HepG2 (cell line): ENCODE data around the gene AAGAB. TPM values are rescaled to one million over a fixed set of nuclear protein-coding genes. Genes with fewer than 3 reads are reported as not detected.

Source experiments
- ATAC-seq: fragments of 200-7000 bp; cut with Tn5 transposase; 3 replicates; pipeline ENCODE4 v1.9.1; 2020; ENCODE audit warnings: mild to moderate bottlenecking, moderate library complexity
- BruUV-seq: library from RNA; stranded (reverse); fragments of 400-500 nt; replicated peaks from 2 replicates; lab custom pipeline; 2021; lab: Mats Ljungman, UMichigan
- CTCF ChIA-PET: fragments of 300-600 bp; formaldehyde crosslinking; extraction: SDS; loops from one replicate; lab custom pipeline; 2021; ENCODE audit warnings: low total read pairs, inconsistent platforms, low intra/inter-chr PET ratio; lab: Yijun Ruan, JAX
- POLR2A ChIA-PET: fragments of 350-600 bp; sonication (Branson Sonifier 250); formaldehyde crosslinking; loops from one replicate; lab custom pipeline; 2020; ENCODE audit warnings: antibody characterized with exemption, inconsistent platforms; lab: Yijun Ruan, JAX
- DNase-seq: peaks from one replicate; pipeline ENCODE4 v3.0.0-alpha.2; 2015; ENCODE audit warnings: low spot score
- FAIRE-seq: peaks from 3 replicates; lab custom pipeline; 2011; peaks lifted over from hg19 to GRCh38; lab: Jason Lieb, UNC
- H2AFZ ChIP-seq: one replicate; pipeline ENCODE4 v1.6.1; 2011; ENCODE audit warnings: low read length, inconsistent platforms
- H3K27ac ChIP-seq: fragments of 300-600 bp; 3 replicates; pipeline ENCODE4 v1.8.0; 2011; ENCODE audit warnings: mixed run types, mild to moderate bottlenecking, mixed read lengths, low read length, inconsistent platforms; ENCODE audit not compliant: insufficient read depth; ENCODE audit errors: extremely low read length
- H3K27me3 ChIP-seq, 2 experiments: fragments of 200-600 bp in 1 of 2; 2 replicates in 1 of 2; 3 replicates in 1 of 2; pipeline versions ENCODE4 v1.6.0 to v1.8.0; 2011; ENCODE audit warnings: low read length in 2 of 2, mild to moderate bottlenecking in 2 of 2, moderate library complexity in 2 of 2, inconsistent platforms in 1 of 2; ENCODE audit not compliant: insufficient read depth in 2 of 2, control insufficient read depth in 1 of 2
- H3K36me3 ChIP-seq, 2 experiments: fragments of 200-600 bp in 1 of 2; replicated peaks in 1 of 2; 2 replicates in 1 of 2; 3 replicates in 1 of 2; pipeline versions ENCODE4 v1.5.1 to v1.8.0; 2011; ENCODE audit warnings: low read length in 2 of 2, inconsistent platforms in 1 of 2; ENCODE audit not compliant: insufficient read depth in 2 of 2, control insufficient read depth in 1 of 2
- H3K4me1 ChIP-seq: 2 replicates; pipeline ENCODE4 v1.5.1; 2012; ENCODE audit warnings: low read length, inconsistent platforms; ENCODE audit not compliant: insufficient read depth
- H3K4me2 ChIP-seq: 2 replicates; pipeline ENCODE4 v1.6.0; 2011; ENCODE audit warnings: low read depth, low read length, inconsistent platforms
- H3K4me3 ChIP-seq, 3 experiments: fragments of 200-600 bp in 1 of 3; sonication (generic), shearing (Covaris generic) in 1 of 3; replicated peaks in 1 of 3; 2 replicates each; pipeline ENCODE4 v1.5.1; 2011 to 2016; ENCODE audit warnings: low read length in 3 of 3, inconsistent platforms in 2 of 3, low read depth in 2 of 3, mild to moderate bottlenecking in 2 of 3, control low read depth in 1 of 3, mixed read lengths in 1 of 3; ENCODE audit not compliant: insufficient read depth in 1 of 3
- H3K79me2 ChIP-seq: one replicate; pipeline ENCODE4 v1.6.1; 2011; ENCODE audit warnings: low read length, inconsistent platforms; ENCODE audit not compliant: insufficient read depth
- H3K9ac ChIP-seq: 2 replicates; pipeline ENCODE4 v1.6.0; 2011; ENCODE audit warnings: mild to moderate bottlenecking, low read depth, low read length, inconsistent platforms; ENCODE audit not compliant: insufficient read depth
- H3K9me3 ChIP-seq: 2 replicates; pipeline ENCODE4 v1.5.1; 2012; ENCODE audit warnings: mild to moderate bottlenecking, low read length
- H4K20me1 ChIP-seq: 2 replicates; pipeline ENCODE4 v1.6.0; 2011; ENCODE audit warnings: inconsistent platforms, mild to moderate bottlenecking, low read length, moderate library complexity; ENCODE audit not compliant: insufficient read depth
- AGO1 ChIP-seq: fragments of 200-400 bp; formaldehyde crosslinking; IDR thresholded peaks from 2 replicates; pipeline ENCODE4 v1.6.1; 2017; ENCODE audit warnings: mild to moderate bottlenecking, low read depth, low read length, moderate library complexity; ENCODE audit not compliant: poor library complexity, severe bottlenecking
- ASH2L ChIP-seq: fragments of 300-600, 200-600 bp; sonication (generic); IDR thresholded peaks from 2 replicates; pipeline ENCODE4 v1.7.0; 2017; ENCODE audit warnings: low read depth, mild to moderate bottlenecking, moderate library complexity, mixed read lengths, low read length; ENCODE audit not compliant: insufficient read length
- BATF2 ChIP-seq: sonication (generic); formaldehyde crosslinking; IDR thresholded peaks from 2 replicates; pipeline ENCODE4 v1.8.0; 2022; ENCODE audit warnings: mild to moderate bottlenecking, missing genetic modification reagents, moderate library complexity
- BHLHE40 ChIP-seq: IDR thresholded peaks from 2 replicates; pipeline ENCODE4 v1.6.1; 2011; ENCODE audit warnings: low read length, improper control_type of control experiment
- BRCA1 ChIP-seq: sonication (generic); formaldehyde crosslinking; IDR thresholded peaks from 2 replicates; pipeline ENCODE4 v1.4.0; 2020; ENCODE audit warnings: missing genetic modification reagents
- CREM ChIP-seq, 2 experiments: sonication (generic) in 1 of 2; formaldehyde crosslinking in 1 of 2; IDR thresholded peaks; 2 replicates each; pipeline versions ENCODE4 v1.4.0 to v1.6.1; 2016 to 2020; ENCODE audit warnings: antibody characterized with exemption in 1 of 2, mild to moderate bottlenecking in 1 of 2, missing genetic modification reagents in 1 of 2
- DNMT3B ChIP-seq: conservative IDR thresholded peaks from 2 replicates; pipeline ENCODE4 v1.6.1; 2016; ENCODE audit warnings: missing biosample characterization, control low read depth
- FIP1L1 ChIP-seq: fragments of 200-400 bp; formaldehyde crosslinking; IDR thresholded peaks from 2 replicates; pipeline ENCODE4 v1.6.1; 2018; ENCODE audit warnings: low read depth, mild to moderate bottlenecking, low read length, moderate library complexity, borderline replicate concordance; ENCODE audit not compliant: insufficient read depth
- FOXO1 ChIP-seq: sonication (generic); formaldehyde crosslinking; IDR thresholded peaks from 2 replicates; pipeline ENCODE4 v1.4.0; 2020; ENCODE audit warnings: missing genetic modification reagents
- MED1 ChIP-seq: sonication (generic); formaldehyde crosslinking; IDR thresholded peaks from 2 replicates; pipeline ENCODE4 v1.4.0; 2020; ENCODE audit warnings: missing genetic modification reagents
- RFX1 ChIP-seq: fragments of 450-650 bp; IDR thresholded peaks from 2 replicates; pipeline ENCODE4 v1.6.1; 2017
- SAP130 ChIP-seq: IDR thresholded peaks from 2 replicates; pipeline ENCODE4 v1.6.1; 2016; ENCODE audit warnings: low read depth
- SP140L ChIP-seq: sonication (generic); formaldehyde crosslinking; IDR thresholded peaks from 2 replicates; pipeline ENCODE4 v1.4.0; 2020; ENCODE audit warnings: missing genetic modification reagents, borderline replicate concordance
- TCF7 ChIP-seq: sonication (generic); IDR thresholded peaks from 2 replicates; pipeline ENCODE4 v1.6.1; 2016; ENCODE audit warnings: antibody characterized with exemption, low read depth
- U2AF2 ChIP-seq: fragments of 200-400 bp; formaldehyde crosslinking; IDR thresholded peaks from 2 replicates; pipeline ENCODE4 v1.6.1; 2017; ENCODE audit warnings: low read depth, mild to moderate bottlenecking, low read length
- ZNF460 ChIP-seq: sonication (generic); formaldehyde crosslinking; IDR thresholded peaks from 2 replicates; pipeline ENCODE4 v1.5.1; 2020; ENCODE audit warnings: missing genetic modification reagents, mild to moderate bottlenecking, borderline replicate concordance
- ZNF558 ChIP-seq: sonication (generic); formaldehyde crosslinking; IDR thresholded peaks from 2 replicates; pipeline ENCODE4 v1.9.0; 2022; ENCODE audit warnings: mild to moderate bottlenecking, missing genetic modification reagents, borderline replicate concordance
- ZNF749 ChIP-seq: sonication (generic); formaldehyde crosslinking; IDR thresholded peaks from 2 replicates; pipeline ENCODE4 v1.8.0; 2022; ENCODE audit warnings: mild to moderate bottlenecking, missing genetic modification reagents, moderate library complexity, borderline replicate concordance
- ZNF770 ChIP-seq: sonication (generic); formaldehyde crosslinking; IDR thresholded peaks from 2 replicates; pipeline ENCODE4 v1.5.0; 2020; ENCODE audit warnings: mild to moderate bottlenecking, missing genetic modification reagents
- ZNF780A ChIP-seq: sonication (generic); formaldehyde crosslinking; IDR thresholded peaks from 2 replicates; pipeline ENCODE4 v1.8.0; 2022; ENCODE audit warnings: mild to moderate bottlenecking, missing genetic modification reagents, moderate library complexity
- in situ Hi-C: cut with HindIII; loops from 2 replicates; pipeline ENCODE4 v1.10.0; 2017; ENCODE audit warnings: low pct_unique_long_range_greater_than_20kb; ENCODE audit not compliant: extremely low pct_ligation_motif_present
- intact Hi-C: fragments of 100-400 bp; cut with micrococcal nuclease; formaldehyde crosslinking; loops from one replicate; pipeline ENCODE4 v1.10.0; 2022; ENCODE audit not compliant: unreplicated experiment
- polyA plus RNA-seq, 8 experiments: library from polyadenylated mRNA; depleted of rRNA in 3 of 8; stranded (reverse) in 7 of 8; unstranded in 1 of 8; fragments of >200 nt; fragmentation: Illumina TruSeq in 4 of 8; extraction: Trizol in 4 of 8; gene quantifications; 2 replicates each; pipeline versions ENCODE4 v1.2.1 to v1.2.3, GENCODE V29; 2011 to 2016; ENCODE audit warnings: low read depth in 4 of 8, missing spikeins in 1 of 8, mixed read lengths in 1 of 8; ENCODE audit not compliant: insufficient read depth in 1 of 8
- total RNA-seq, 5 experiments: library from RNA; depleted of rRNA; stranded (reverse); fragments of >200 nt; fragmentation: Illumina TruSeq; extraction: Trizol; gene quantifications; 2 replicates each; pipeline ENCODE4 v1.2.3, GENCODE V29; 2016; ENCODE audit warnings: low read depth in 1 of 5
- TF ChIP-seq, protein P1 (sequence below): sonication (generic); formaldehyde crosslinking; IDR thresholded peaks from 2 replicates; pipeline ENCODE4 v1.4.0; 2020; ENCODE audit warnings: missing genetic modification reagents, borderline replicate concordance

The AAGAB gene
- total and polyA plus RNA-seq, 2 of the 13 experiments (the other 11 are each of a cell fraction or from before 2014, with no cell fraction given): 8.0 to 34.9 TPM

DNA sequence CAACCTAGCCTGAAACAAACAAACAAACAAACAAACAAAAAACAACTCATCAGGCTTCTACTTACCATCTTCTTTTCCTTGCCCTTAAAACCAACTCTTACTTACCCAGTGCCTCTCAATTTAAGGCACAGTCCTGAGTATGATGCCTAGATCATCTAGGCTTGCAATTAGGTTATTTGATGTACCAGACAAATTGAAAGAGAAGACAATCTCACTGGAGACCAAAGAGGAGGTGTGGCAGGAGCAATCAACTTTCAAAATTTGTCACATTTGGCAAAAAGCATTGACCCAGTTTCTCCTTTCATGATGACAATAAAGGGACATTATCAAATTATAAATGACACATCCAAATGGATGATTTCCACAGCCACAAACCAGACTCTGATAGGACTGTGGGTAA lies 36.0 kb downstream of the AAGAB start (continued):
- TF ChIP-seq CREM (IDR thresholded peaks at IDR 0.05) (no peak), CREM (CRISPR knock-in tag; IDR thresholded peaks at IDR 0.05) (no peak), ASH2L (no peak), ZNF558 (CRISPR knock-in tag) (no peak), DNMT3B (no peak), ZNF460 (no peak), FOXO1 (CRISPR knock-in tag) (no peak), ZNF749 (CRISPR knock-in tag) (no peak), FIP1L1 (no peak), BATF2 (CRISPR knock-in tag) (no peak)
- TF ChIP-seq, protein P1, sequence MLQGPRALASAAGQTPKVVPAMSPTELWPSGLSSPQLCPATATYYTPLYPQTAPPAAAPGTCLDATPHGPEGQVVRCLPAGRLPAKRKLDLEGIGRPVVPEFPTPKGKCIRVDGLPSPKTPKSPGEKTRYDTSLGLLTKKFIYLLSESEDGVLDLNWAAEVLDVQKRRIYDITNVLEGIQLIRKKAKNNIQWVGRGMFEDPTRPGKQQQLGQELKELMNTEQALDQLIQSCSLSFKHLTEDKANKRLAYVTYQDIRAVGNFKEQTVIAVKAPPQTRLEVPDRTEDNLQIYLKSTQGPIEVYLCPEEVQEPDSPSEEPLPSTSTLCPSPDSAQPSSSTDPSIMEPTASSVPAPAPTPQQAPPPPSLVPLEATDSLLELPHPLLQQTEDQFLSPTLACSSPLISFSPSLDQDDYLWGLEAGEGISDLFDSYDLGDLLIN (CRISPR knock-in tag): no peak

GRCh38 chr15:67216859-67217258 lies 37.6 kb downstream of the AAGAB start:
- Histone ChIP-seq H3K4me2 (no peak overlapping the region), H3K36me3 (no peaks in the 10 kb centered on the region), H3K27ac (no peak overlapping the region), H2AFZ (no peak overlapping the region), H4K20me1 (no peaks in the 10 kb centered on the region), H3K79me2 (no peaks in the 10 kb centered on the region), H3K9me3 (no peaks in the 10 kb centered on the region), H3K27me3 (no peaks in the 10 kb centered on the region), H3K9ac (no peak overlapping the region), H3K4me1 (no peaks in the 10 kb centered on the region), H3K4me3 (no peak overlapping the region)
- intact Hi-C loops (no loop called here), in situ Hi-C loops (no loop called here)
- FAIRE-seq: no peak
- BruUV-seq: no TSS peak
- ChIA-PET POLR2A (no interaction called here), CTCF (no interaction called here)
- no peak for ATAC-seq
- no peak for DNase-seq
- TF ChIP-seq BHLHE40 (no peak), ZNF770 (CRISPR knock-in tag) (no peak), BRCA1 (CRISPR knock-in tag) (no peak), MED1 (CRISPR knock-in tag) (no peak), TCF7 (no peak), AGO1 (no peak), SP140L (no peak), ZNF780A (no peak), U2AF2 (no peak), SAP130 (CRISPR knock-in tag) (no peak), FIP1L1 (no peak), RFX1 (no peak)
